ENCODE results near the gene CERT1.
"Not testable (repeated sequence)": the region's sequence is repeated elsewhere in the genome, so short reads cannot be mapped to it uniquely, and the experiment has no call there.

The CERT1 gene

GRCh38 chr5:75524591-75524990, 13.2 kb upstream of the CERT1 start:
- no peak overlapping the region for H3K27ac ChIP-seq

GRCh38 chr5:75524071-75524470, 12.6 kb upstream of the CERT1 start:
- Histone ChIP-seq H3K27ac (peak overlapping the region in 1 of 21 experiments; percentile 55), H3K4me3 (no peak overlapping the region)

More at GRCh38 chr5:75524591-75524990, 13.2 kb upstream of the CERT1 start:
- no peak overlapping the region for H3K4me3 ChIP-seq

- no peak overlapping the region for H3K27ac ChIP-seq
- no peak overlapping the region for H3K4me3 ChIP-seq
Measured at GRCh38 chr5:75523275-75523674, 11.8 kb upstream of the CERT1 start.

- Histone ChIP-seq H3K4me3 (no peak overlapping the region), H3K27ac (no peak overlapping the region)
Measured at GRCh38 chr5:75522542-75522941, 11.1 kb upstream of the CERT1 start.

- Histone ChIP-seq H3K4me3 (no peak overlapping the region), H3K27ac (no peak overlapping the region)
Measured at GRCh38 chr5:75522025-75522424, 10.6 kb upstream of the CERT1 start.

- Histone ChIP-seq H3K4me3 (no peak overlapping the region), H3K27ac (no peak overlapping the region)
Measured at GRCh38 chr5:75521195-75521594, 9.8 kb upstream of the CERT1 start.

GRCh38 chr5:75519761-75520160, 8.3 kb upstream of the CERT1 start:
- no peak overlapping the region for H3K4me3 ChIP-seq
- no peak overlapping the region for H3K27ac ChIP-seq

- Histone ChIP-seq H3K4me3 (no peak overlapping the region), H3K27ac (no peak overlapping the region)
Measured at GRCh38 chr5:75514323-75514722, 2.9 kb upstream of the CERT1 start.

GRCh38 chr5:75513841-75514240, 2.4 kb upstream of the CERT1 start:
- no peak overlapping the region for H3K4me3 ChIP-seq
- no peak overlapping the region for H3K27ac ChIP-seq

GRCh38 chr5:75512383-75513074, 1.1 kb upstream of the CERT1 start:
- Histone ChIP-seq H3K27ac (peak overlapping the region; percentile 68 to 97 (median 90)), H3K4me3 (peak overlapping the region; percentile 67 to 96 (median 88))

GRCh38 chr5:75510836-75511434, 494 bp downstream of the CERT1 start:
- H3K27ac ChIP-seq, result peak overlapping the region; percentile 76 to 97 (median 92)
- peak overlapping the region; percentile 67 to 96 (median 88) for H3K4me3 ChIP-seq

GRCh38 chr5:75510417-75510835, 1.0 kb downstream of the CERT1 start:
- peak overlapping the region in 20 of 21 experiments; percentile 80 to 97 (median 92) for H3K27ac ChIP-seq

GRCh38 chr5:75509956-75510355, 1.5 kb downstream of the CERT1 start:
- Histone ChIP-seq H3K4me3 (peak overlapping the region; percentile 67 to 96 (median 88)), H3K27ac (peak overlapping the region in 11 of 21 experiments; percentile 80 to 97 (median 92))

More at GRCh38 chr5:75510417-75510835, 1.0 kb downstream of the CERT1 start:
- peak overlapping the region; percentile 67 to 96 (median 88) for H3K4me3 ChIP-seq

- peak overlapping the region in 5 of 7 experiments; percentile 70 to 96 (median 88) for H3K4me3 ChIP-seq
Measured at GRCh38 chr5:75509546-75509945, 1.9 kb downstream of the CERT1 start.

GRCh38 chr5:75507841-75508240, 3.6 kb downstream of the CERT1 start:
- H3K4me3 ChIP-seq, result no peak overlapping the region
- H3K27ac ChIP-seq, result no peak overlapping the region

More at GRCh38 chr5:75509546-75509945, 1.9 kb downstream of the CERT1 start:
- peak overlapping the region in 8 of 21 experiments; percentile 47 to 96 (median 92) for H3K27ac ChIP-seq

GRCh38 chr5:75505112-75505511, 6.3 kb downstream of the CERT1 start:
- not testable (repeated sequence) for H3K27ac ChIP-seq, H3K4me3 ChIP-seq

- H3K4me3 ChIP-seq, H3K27ac ChIP-seq: not testable (repeated sequence)
Measured at GRCh38 chr5:75498875-75499274, 12.6 kb downstream of the CERT1 start.

GRCh38 chr5:75498208-75498777, 13.1 kb downstream of the CERT1 start:
- H3K4me3 ChIP-seq, result no peak overlapping the region
- no peak overlapping the region for H3K27ac ChIP-seq

GRCh38 chr5:75496026-75496425, 15.4 kb downstream of the CERT1 start:
- H3K27ac ChIP-seq, result no peak overlapping the region
- no peak overlapping the region for H3K4me3 ChIP-seq

- Histone ChIP-seq H3K27ac (no peak overlapping the region), H3K4me3 (no peak overlapping the region)
Measured at GRCh38 chr5:75491621-75492020, 19.8 kb downstream of the CERT1 start.

- not testable (repeated sequence) for H3K4me3 ChIP-seq, H3K27ac ChIP-seq
Measured at GRCh38 chr5:75489847-75490246, 21.6 kb downstream of the CERT1 start.
